Measurements from ENCODE around the gene NRTN. TPM values are rescaled to one million over a fixed set of nuclear protein-coding genes. Genes with fewer than 3 reads are reported as not detected.
"Not testable (repeated sequence)": the region's sequence is repeated elsewhere in the genome, so short reads cannot be mapped to it uniquely, and the experiment has no call there.

Gene NRTN
- total RNA-seq, 4 donors from 2014 or later = 3.6 to 27.2 (median 14.6) TPM

DNA sequence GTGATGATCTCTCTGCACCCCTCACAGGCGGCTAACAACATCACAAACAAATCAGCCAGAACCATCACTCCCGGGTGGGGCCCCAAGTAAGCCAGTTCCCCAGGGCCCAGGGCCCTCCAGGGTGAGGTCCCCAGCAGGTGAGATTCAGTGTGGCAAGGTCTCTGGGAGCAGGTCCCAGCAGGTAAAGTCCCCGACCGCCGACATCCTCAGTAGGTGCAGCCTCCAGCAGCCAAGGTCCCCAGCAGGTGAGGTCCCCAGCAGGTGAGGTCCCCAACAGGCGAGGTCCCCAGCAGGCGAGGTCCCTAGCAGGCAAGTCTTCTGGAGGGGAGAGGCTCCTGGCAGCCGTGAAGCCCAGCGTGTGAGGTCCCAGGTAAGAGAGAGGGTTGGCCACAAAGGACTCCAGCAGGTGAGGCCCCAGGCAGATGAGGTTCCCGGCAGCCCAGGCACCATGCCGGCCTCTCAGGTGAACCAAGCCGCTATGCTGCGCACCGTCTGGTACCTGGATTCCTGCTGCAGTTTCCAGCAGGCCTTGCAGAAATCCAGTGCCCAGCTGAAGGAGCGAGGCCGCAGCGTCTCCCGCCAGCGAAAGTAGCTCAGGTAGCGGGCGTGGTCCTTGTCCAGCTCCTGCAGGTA is 38.5 kb downstream of the NRTN start:
- H3K27ac ChIP-seq = no peak overlapping the region
- H3K9me3 ChIP-seq = no peaks in the 10 kb centered on the region
- no peak for TF ChIP-seq POLR2A (IDR thresholded peaks at IDR 0.05)
- TF ChIP-seq POLR2AphosphoS5 (IDR thresholded peaks at IDR 0.05) = no peak
- no peak for TF ChIP-seq EP300 (IDR thresholded peaks at IDR 0.05)
- TF ChIP-seq, protein P1, sequence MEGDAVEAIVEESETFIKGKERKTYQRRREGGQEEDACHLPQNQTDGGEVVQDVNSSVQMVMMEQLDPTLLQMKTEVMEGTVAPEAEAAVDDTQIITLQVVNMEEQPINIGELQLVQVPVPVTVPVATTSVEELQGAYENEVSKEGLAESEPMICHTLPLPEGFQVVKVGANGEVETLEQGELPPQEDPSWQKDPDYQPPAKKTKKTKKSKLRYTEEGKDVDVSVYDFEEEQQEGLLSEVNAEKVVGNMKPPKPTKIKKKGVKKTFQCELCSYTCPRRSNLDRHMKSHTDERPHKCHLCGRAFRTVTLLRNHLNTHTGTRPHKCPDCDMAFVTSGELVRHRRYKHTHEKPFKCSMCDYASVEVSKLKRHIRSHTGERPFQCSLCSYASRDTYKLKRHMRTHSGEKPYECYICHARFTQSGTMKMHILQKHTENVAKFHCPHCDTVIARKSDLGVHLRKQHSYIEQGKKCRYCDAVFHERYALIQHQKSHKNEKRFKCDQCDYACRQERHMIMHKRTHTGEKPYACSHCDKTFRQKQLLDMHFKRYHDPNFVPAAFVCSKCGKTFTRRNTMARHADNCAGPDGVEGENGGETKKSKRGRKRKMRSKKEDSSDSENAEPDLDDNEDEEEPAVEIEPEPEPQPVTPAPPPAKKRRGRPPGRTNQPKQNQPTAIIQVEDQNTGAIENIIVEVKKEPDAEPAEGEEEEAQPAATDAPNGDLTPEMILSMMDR (IDR thresholded peaks at IDR 0.05) = no peak
- WGBS, 2 donors (ENCODE audit: low coverage in 1 of 2) = no CpG with 5 or more reads among the region's 21 CpGs
- no peaks in the 10 kb centered on the region for H3K4me1 ChIP-seq
- no peaks in the 10 kb centered on the region for H3K36me3 ChIP-seq
- H3K4me3 ChIP-seq = no peak overlapping the region
- no peaks in the 10 kb centered on the region for H3K27me3 ChIP-seq
- no peak for ATAC-seq

DNA sequence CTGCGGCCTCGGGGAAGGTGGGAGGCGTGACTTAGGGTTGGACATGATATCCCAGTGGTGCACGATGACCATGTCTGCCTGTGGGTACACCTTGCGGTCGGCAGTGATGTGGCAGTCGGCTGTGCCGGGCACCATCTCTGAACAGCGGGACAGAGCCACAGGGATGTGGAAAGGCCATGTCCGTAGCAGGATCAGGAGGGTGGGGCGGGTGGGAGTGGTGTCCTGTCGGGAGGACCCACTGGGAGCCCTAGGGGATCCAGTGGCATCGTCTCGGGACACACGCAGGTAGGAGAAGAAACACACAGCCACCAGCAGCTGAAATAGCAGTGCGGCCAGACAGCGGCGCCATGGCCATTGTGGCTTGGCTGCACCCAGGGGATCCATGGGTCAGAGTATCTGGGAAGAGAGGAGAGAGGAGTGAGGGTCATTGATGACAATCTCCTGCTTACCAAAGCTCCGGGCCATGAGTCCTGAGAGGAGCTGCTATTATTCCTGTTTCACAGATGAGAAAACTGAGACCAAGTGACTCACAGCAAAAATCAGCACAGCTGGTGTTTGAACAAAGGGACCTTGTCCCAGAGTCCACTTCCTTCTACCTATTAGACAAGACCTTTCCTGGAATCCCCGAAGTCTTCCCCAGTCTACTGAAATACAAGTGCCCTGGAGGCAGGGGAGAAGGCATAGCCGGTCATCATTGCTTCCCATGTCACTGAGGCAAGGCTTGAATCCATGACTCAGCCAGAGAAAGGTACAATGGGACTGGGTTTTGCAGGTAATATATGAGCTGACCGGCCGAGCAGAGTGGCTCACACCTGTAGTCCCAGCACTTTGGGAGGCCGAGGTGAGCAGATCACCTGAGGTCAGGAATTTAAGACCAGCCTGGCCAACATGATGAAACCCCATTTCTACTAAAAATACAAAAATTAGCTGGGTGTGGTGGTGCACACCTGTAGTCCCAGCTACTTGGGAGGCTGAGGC is 39.9 kb downstream of the NRTN start:
- Histone ChIP-seq H3K4me1 (no peaks in the 10 kb centered on the region), H3K4me3 (no peak overlapping the region), H3K36me3 (no peaks in the 10 kb centered on the region), H3K27me3 (no peaks in the 10 kb centered on the region), H3K27ac (no peak overlapping the region), H3K9me3 (no peaks in the 10 kb centered on the region)
- no peak for ATAC-seq
- TF ChIP-seq POLR2A (IDR thresholded peaks at IDR 0.05) (no peak), EP300 (IDR thresholded peaks at IDR 0.05) (no peak), POLR2AphosphoS5 (IDR thresholded peaks at IDR 0.05) (no peak)
- TF ChIP-seq, protein P1 (IDR thresholded peaks at IDR 0.05) = no peak
- 89% methylated on average over 12 of the region's 24 CpGs; no CpG with 5 or more reads in 1 of the 2 donors for WGBS, 2 donors (ENCODE audit: low coverage in 1 of 2)

DNA sequence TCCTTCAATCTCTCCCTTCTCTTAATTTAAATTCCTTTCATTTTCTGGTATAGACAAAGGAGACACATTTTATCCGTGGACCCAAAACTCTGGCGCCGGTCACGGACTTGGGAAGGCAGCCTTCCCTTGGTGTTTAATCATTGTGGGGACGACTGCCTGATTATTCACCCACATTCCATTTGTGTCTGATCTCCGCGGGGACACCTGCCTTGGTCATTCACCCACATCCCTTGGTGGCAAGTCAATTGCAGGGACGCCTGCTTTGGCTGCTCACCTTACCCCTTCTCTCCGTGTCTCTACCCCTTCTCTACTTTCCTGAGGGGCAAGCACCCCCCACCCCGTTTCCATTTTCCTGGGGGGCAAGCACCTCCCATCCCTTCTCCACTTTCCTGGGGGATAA is 43.0 kb downstream of the NRTN start:
- WGBS, 2 donors (ENCODE audit: low coverage in 1 of 2) = 73 to 79% methylated on average over 8 to 9 of the region's 10 CpGs
- not testable (repeated sequence) for H3K27me3 ChIP-seq, ATAC-seq, H3K27ac ChIP-seq, H3K4me3 ChIP-seq, H3K36me3 ChIP-seq, H3K9me3 ChIP-seq
- peaks cover 0 to 13% (median 5%) of the 10 kb centered on the region in 3 donors for H3K4me1 ChIP-seq

DNA sequence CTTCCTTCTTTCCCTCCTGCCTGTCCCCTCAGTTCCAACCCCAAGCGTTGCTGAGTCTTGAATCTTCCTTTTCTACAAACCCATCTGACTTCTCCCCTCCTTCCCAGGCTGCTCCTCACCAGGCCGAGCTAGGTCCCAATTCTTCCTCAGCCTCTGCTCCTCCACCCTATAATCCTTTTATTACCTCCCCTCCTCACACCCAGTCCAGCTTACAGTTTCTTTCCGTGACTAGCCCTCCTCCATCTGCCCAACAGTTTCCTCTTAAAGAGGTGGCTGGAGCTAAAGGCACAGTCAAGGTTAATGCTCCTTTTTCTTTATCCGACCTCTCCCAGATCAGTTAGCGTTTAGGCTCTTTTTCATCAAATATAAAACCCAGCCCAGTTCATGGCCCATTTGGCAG is 43.8 kb downstream of the NRTN start:
- 70 to 83% methylated on average over 2 to 5 of the region's 5 CpGs for WGBS, 2 donors (ENCODE audit: low coverage in 1 of 2)
- H3K4me1 ChIP-seq = peaks cover 0 to 13% (median 5%) of the 10 kb centered on the region in 3 donors
- not testable (repeated sequence) for H3K27me3 ChIP-seq, H3K27ac ChIP-seq, H3K9me3 ChIP-seq, H3K36me3 ChIP-seq, H3K4me3 ChIP-seq, ATAC-seq

DNA sequence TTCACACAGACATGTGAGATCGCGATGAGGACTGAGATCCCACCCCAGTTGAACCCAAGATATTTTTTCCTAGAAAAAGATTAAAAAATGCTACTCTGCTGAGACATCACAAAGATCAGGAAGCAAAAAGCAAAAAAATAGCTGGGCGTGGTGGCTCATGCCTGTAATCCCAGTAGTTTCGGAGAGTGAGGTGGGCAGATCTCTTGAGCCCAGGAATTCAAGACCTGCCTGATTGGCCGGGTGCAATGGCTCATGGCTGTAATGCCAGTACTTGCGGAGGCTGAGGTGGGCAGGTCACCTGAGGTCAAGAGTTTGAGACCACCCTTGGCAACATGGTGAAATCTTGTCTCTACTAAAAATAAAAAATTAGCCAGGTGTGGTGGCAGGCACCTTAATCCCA is 45.3 kb downstream of the NRTN start:
- TF ChIP-seq POLR2A (IDR thresholded peaks at IDR 0.05) = no peak
- no peak for TF ChIP-seq POLR2AphosphoS5 (IDR thresholded peaks at IDR 0.05)
- TF ChIP-seq, protein P1 (IDR thresholded peaks at IDR 0.05) = no peak
- no peak for TF ChIP-seq EP300 (IDR thresholded peaks at IDR 0.05)
- Histone ChIP-seq H3K4me1 (peaks cover 0 to 13% (median 5%) of the 10 kb centered on the region in 3 donors), H3K27ac (no peak overlapping the region), H3K27me3 (no peaks in the 10 kb centered on the region), H3K4me3 (no peak overlapping the region), H3K36me3 (no peaks in the 10 kb centered on the region), H3K9me3 (no peaks in the 10 kb centered on the region)
- WGBS, 2 donors (ENCODE audit: low coverage in 1 of 2) = 63 to 84% methylated on average over 3 to 6 of the region's 6 CpGs
- ATAC-seq = no peak
